B cell (primary cell): ENCODE measurements around the gene PDCD11. TPM values are rescaled to one million over a fixed set of nuclear protein-coding genes. Genes with fewer than 3 reads are reported as not detected.

Experiments used
- ATAC-seq: fragments of 200-7000 bp; cut with Tn5 transposase; one replicate; pipeline ENCODE4 v1.10.0; 2021; ENCODE audit warnings: low read depth, mild to moderate bottlenecking, moderate number of reproducible peaks, moderate library complexity
- CTCF ChIA-PET: fragments of 350-600 bp; sonication (Branson Sonifier 250); formaldehyde crosslinking; loops from one replicate; lab custom pipeline; 2021; ENCODE audit warnings: antibody characterized with exemption, inconsistent platforms; lab: Charles Lee
- POLR2A ChIA-PET: fragments of 350-600 bp; sonication (Branson Sonifier 250); formaldehyde crosslinking; loops from one replicate; lab custom pipeline; 2021; ENCODE audit warnings: antibody characterized with exemption; lab: Charles Lee
- DNase-seq: peaks from one replicate; pipeline ENCODE4 v3.0.0; 2013
- H2AFZ ChIP-seq: 2 replicates; pipeline ENCODE4 v1.6.1; 2012; ENCODE audit warnings: mild to moderate bottlenecking, low read depth, low read length; ENCODE audit not compliant: insufficient read depth, poor library complexity, severe bottlenecking
- H3K27ac ChIP-seq, 2 donors: 1 replicate in 1 of 2; 2 replicates in 1 of 2; pipeline ENCODE4 v1.5.1; 2012 to 2013; ENCODE audit warnings: low read length in 2 of 2, mild to moderate bottlenecking in 2 of 2, moderate library complexity in 1 of 2
- H3K27me3 ChIP-seq, 4 experiments: fragments of 200-600 bp in 1 of 4; sonication (generic) in 1 of 4; replicated peaks in 1 of 4; 1 replicate in 2 of 4; 2 replicates in 2 of 4; pipeline versions ENCODE4 v1.6.1 to v1.7.0; 2013 to 2016; ENCODE audit warnings: low read length in 3 of 4, mild to moderate bottlenecking in 2 of 4, mixed read lengths in 1 of 4, moderate library complexity in 1 of 4; ENCODE audit not compliant: insufficient read depth in 4 of 4, control insufficient read depth in 3 of 4; ENCODE audit errors: control extremely low read depth in 1 of 4
- H3K36me3 ChIP-seq, 2 experiments: replicated peaks in 1 of 2; 1 replicate in 1 of 2; 2 replicates in 1 of 2; pipeline versions ENCODE4 v1.6.1 to v1.7.1; 2013; ENCODE audit warnings: low read length in 1 of 2; ENCODE audit not compliant: insufficient read depth in 2 of 2, control insufficient read depth in 1 of 2; ENCODE audit errors: control extremely low read depth in 1 of 2, extremely low read depth in 1 of 2
- H3K4me1 ChIP-seq, 2 donors: fragments of 200-600 bp in 1 of 2; sonication (generic) in 1 of 2; 1 replicate in 1 of 2; 2 replicates in 1 of 2; pipeline versions ENCODE4 v1.5.1 to v1.6.1; 2013 to 2017; ENCODE audit warnings: low read length in 2 of 2; ENCODE audit not compliant: control insufficient read depth in 2 of 2, insufficient read depth in 2 of 2
- H3K4me2 ChIP-seq: replicated peaks from 2 replicates; pipeline ENCODE3; 2012; ENCODE audit warnings: mild to moderate bottlenecking, low read depth, low read length; ENCODE audit not compliant: poor library complexity, severe bottlenecking
- H3K4me3 ChIP-seq, 5 experiments: fragments of 200-600 bp in 1 of 5; sonication (generic) in 1 of 5; 1 replicate in 3 of 5; 2 replicates in 2 of 5; pipeline versions ENCODE4 v1.5.1 to v1.7.0; 2011 to 2016; ENCODE audit warnings: low read length in 4 of 5, mild to moderate bottlenecking in 4 of 5, low read depth in 2 of 5, control low read depth in 1 of 5, moderate library complexity in 1 of 5; ENCODE audit not compliant: insufficient read depth in 1 of 5; ENCODE audit errors: control extremely low read depth in 1 of 5, extremely low read depth in 1 of 5
- H3K79me2 ChIP-seq: fragments of 200-600 bp; sonication (generic); one replicate; pipeline ENCODE4 v1.6.0; 2016; ENCODE audit warnings: low read length; ENCODE audit not compliant: control insufficient read depth, insufficient read depth
- H3K9ac ChIP-seq: fragments of 200-600 bp; sonication (generic); 2 replicates; pipeline ENCODE4 v1.6.1; 2017; ENCODE audit warnings: mild to moderate bottlenecking, low read length, moderate library complexity
- H3K9me3 ChIP-seq, 3 donors: one replicate each; pipeline versions ENCODE4 v1.6.1 to v1.7.1; 2013; ENCODE audit warnings: low read length in 2 of 3; ENCODE audit not compliant: control insufficient read depth in 2 of 3, insufficient read depth in 1 of 3; ENCODE audit errors: control extremely low read depth in 1 of 3
- H4K20me1 ChIP-seq: 2 replicates; pipeline ENCODE4 v1.6.0; 2012; ENCODE audit warnings: mild to moderate bottlenecking, low read length; ENCODE audit not compliant: insufficient read depth, control insufficient read depth, poor library complexity, severe bottlenecking
- H3K27ac Mint-ChIP-seq: one replicate; pipeline ENCODE4 v1.8.0; 2021; ENCODE audit warnings: mixed read lengths
- H3K27me3 Mint-ChIP-seq: one replicate; pipeline ENCODE4 v1.8.0; 2021; ENCODE audit warnings: mixed read lengths
- H3K4me1 Mint-ChIP-seq: one replicate; pipeline ENCODE4 v1.8.0; 2021; ENCODE audit warnings: mixed read lengths
- H3K4me3 Mint-ChIP-seq: one replicate; pipeline ENCODE4 v1.8.0; 2021; ENCODE audit warnings: mixed read lengths
- H3K9me3 Mint-ChIP-seq: one replicate; pipeline ENCODE4 v1.8.0; 2022; ENCODE audit warnings: mixed read lengths; ENCODE audit not compliant: insufficient read depth
- CTCF ChIP-seq: fragments of 200-600 bp; IDR thresholded peaks from one replicate; pipeline ENCODE4 v1.8.0; 2022; ENCODE audit warnings: antibody characterized with exemption, mild to moderate bottlenecking
- EZH2 ChIP-seq: IDR thresholded peaks from 2 replicates; pipeline ENCODE4 v1.6.1; 2012; ENCODE audit warnings: borderline replicate concordance, low read depth, mild to moderate bottlenecking, moderate library complexity, low read length; ENCODE audit not compliant: insufficient read depth, poor library complexity, severe bottlenecking
- WGBS: methylation state at CpG from one replicate; pipeline ENCODE4 v1.1.5; 2013; ENCODE audit warnings: missing lambda C conversion rate; ENCODE audit not compliant: insufficient coverage; 5-methylcytosine and 5-hydroxymethylcytosine counted together
- intact Hi-C: fragments of 100-400 bp; cut with micrococcal nuclease; formaldehyde crosslinking; loops from one replicate; pipeline ENCODE4 v1.10.0; 2022
- polyA plus RNA-seq: library from polyadenylated mRNA; depleted of rRNA; stranded (reverse); fragments of >200 nt; gene quantifications from 2 replicates; pipeline ENCODE4 v1.2.3, GENCODE V29; 2012
- total RNA-seq, 2 donors: library from RNA; stranded (reverse); fragments of 120-200 nt in 1 of 2; gene quantifications; 1 replicate in 1 of 2; 2 replicates in 1 of 2; pipeline versions ENCODE4 v1.2.3 to v1.2.4, GENCODE V29; 2013 to 2022

Gene PDCD11
- total and polyA plus RNA-seq, 2 donors (not counting 1 experiment from before 2014, with no cell fraction given): 15.9 to 42.3 TPM

- Histone ChIP-seq H3K27ac (no peak overlapping the region), H3K4me2 (no peak overlapping the region), H4K20me1 (no peaks in the 10 kb centered on the region), H3K4me1 (peaks cover 10 to 26% of the 10 kb centered on the region in 2 donors), H3K9ac (no peak overlapping the region), H2AFZ (no peak overlapping the region), H3K79me2 (peaks cover 5% of the 10 kb centered on the region), H3K27me3 (peaks cover 0 to 6% (median 0%) of the 10 kb centered on the region in 4 experiments), H3K36me3 (no peaks in the 10 kb centered on the region), H3K4me3 (no peak overlapping the region), H3K9me3 (no peaks in the 10 kb centered on the region)
- Mint-ChIP-seq H3K4me3 (no peak overlapping the region), H3K4me1 (peaks cover 29% of the 10 kb centered on the region), H3K27ac (no peak overlapping the region), H3K9me3 (no peaks in the 10 kb centered on the region), H3K27me3 (no peaks in the 10 kb centered on the region)
- CTCF ChIA-PET: interaction anchor here (1.1 kb wide), 1 partner anchor 28 kb away, joined by 3 read pairs; no protein-coding TSS in a partner anchor
- intact Hi-C loops: no loop called here
- 87% methylated on average over 5 of the region's 8 CpGs for WGBS
- no peak for ATAC-seq
- DNase-seq: no peak
- POLR2A ChIA-PET: no interaction called here
- TF ChIP-seq CTCF (no peak), EZH2 (no peak)
Observed at GRCh38 chr10:103457176-103457712, 60.8 kb downstream of the PDCD11 start.

- peak overlapping the region; percentile 34 for H3K4me3 Mint-ChIP-seq
- H3K27me3 ChIP-seq: peaks cover 0 to under 1% (median 0%) of the 10 kb centered on the region in 4 experiments
- no peaks in the 10 kb centered on the region for H3K79me2 ChIP-seq
- no peak for TF ChIP-seq CTCF
- no peak for TF ChIP-seq EZH2
- ChIA-PET POLR2A (no interaction called here), CTCF (interaction anchor here (1.3 kb wide), 1 partner anchor 42 kb away, joined by 4 read pairs; no protein-coding TSS in a partner anchor)
- no peak overlapping the region for H3K9ac ChIP-seq
- DNase-seq (no peak), ATAC-seq (no peak)
- peak overlapping the region in 1 of 5 experiments; percentile 9 for H3K4me3 ChIP-seq
- 96% methylated on average over 39 of the region's 39 CpGs for WGBS
- no peak overlapping the region for H3K27ac Mint-ChIP-seq
- H3K9me3 Mint-ChIP-seq: no peaks in the 10 kb centered on the region
- H2AFZ ChIP-seq: no peak overlapping the region
- intact Hi-C loops: no loop called here
- no peak overlapping the region for H3K4me2 ChIP-seq
- peaks cover 21% of the 10 kb centered on the region for H3K4me1 Mint-ChIP-seq
- no peaks in the 10 kb centered on the region for H3K36me3 ChIP-seq
- no peaks in the 10 kb centered on the region for H3K27me3 Mint-ChIP-seq
- no peaks in the 10 kb centered on the region for H4K20me1 ChIP-seq
- no peak overlapping the region for H3K27ac ChIP-seq
- H3K9me3 ChIP-seq: no peaks in the 10 kb centered on the region
- peaks cover 3 to 18% of the 10 kb centered on the region in 2 donors for H3K4me1 ChIP-seq
Observed at GRCh38 chr10:103457896-103458583, 61.6 kb downstream of the PDCD11 start.
